Left kidney (tissue), 2 donors: Measurements from ENCODE around the gene MYO15B. TPM values are rescaled to one million over a fixed set of nuclear protein-coding genes. Genes with fewer than 3 reads are reported as not detected.
"Not testable (repeated sequence)": the region's sequence is repeated elsewhere in the genome, so short reads cannot be mapped to it uniquely, and the experiment has no call there.

Experiments used
- DNase-seq: peaks from one replicate; pipeline ENCODE4 v3.0.0-alpha.2; 2013
- polyA plus RNA-seq: library from polyadenylated mRNA; unstranded; fragments of 120-200 nt; gene quantifications from one replicate; pipeline ENCODE4 v1.2.1, GENCODE V29; 2013; ENCODE audit not compliant: insufficient read length

Gene MYO15B
- polyA plus RNA-seq, 1 donor: 172 TPM

GRCh38 chr17:75638039-75638438 lies 50.4 kb downstream of the MYO15B start:
- not testable (repeated sequence) for DNase-seq

DNA sequence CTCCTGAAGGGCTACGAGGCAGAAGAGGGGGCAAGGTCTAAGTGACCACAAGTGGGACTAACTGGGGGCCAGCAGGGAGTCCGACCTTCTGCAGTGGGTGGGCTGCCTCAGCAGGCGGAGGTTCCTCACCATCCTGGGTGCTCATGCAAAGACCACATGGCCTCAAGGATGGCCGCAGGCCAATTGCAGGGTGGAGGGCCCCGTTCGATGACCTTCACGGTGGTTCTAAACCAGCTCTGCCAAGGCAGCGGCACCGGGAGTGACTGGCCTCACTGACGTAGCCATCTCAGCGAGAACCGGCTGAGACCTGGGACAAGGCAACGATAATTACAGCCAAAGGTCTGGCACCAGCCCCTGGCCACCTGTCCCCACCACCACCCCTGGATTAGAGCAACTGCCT lies 51.3 kb downstream of the MYO15B start:
- no peak for DNase-seq

DNA sequence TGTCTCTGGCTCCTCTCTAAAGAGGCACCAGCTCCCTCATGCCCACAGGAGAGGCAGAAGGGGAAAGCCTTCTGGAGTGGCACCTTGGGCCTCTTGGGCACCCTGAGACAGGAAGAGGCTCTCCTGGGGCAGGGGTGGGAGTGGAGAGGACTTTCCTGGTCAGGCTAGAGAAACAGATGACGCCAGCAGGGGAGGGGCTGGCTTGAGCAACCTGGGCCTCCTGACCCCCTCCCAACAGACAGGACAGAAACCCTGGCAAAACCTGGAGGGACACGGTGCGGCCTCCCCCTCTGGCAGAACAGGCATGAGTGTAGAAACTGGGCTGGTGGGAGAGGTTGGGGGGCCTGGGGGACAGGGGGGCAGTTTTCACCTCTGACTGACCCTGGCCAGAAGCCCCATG lies 51.7 kb downstream of the MYO15B start:
- no peak for DNase-seq

GRCh38 chr17:75639771-75640555 lies 52.4 kb downstream of the MYO15B start:
- no peak for DNase-seq

DNA sequence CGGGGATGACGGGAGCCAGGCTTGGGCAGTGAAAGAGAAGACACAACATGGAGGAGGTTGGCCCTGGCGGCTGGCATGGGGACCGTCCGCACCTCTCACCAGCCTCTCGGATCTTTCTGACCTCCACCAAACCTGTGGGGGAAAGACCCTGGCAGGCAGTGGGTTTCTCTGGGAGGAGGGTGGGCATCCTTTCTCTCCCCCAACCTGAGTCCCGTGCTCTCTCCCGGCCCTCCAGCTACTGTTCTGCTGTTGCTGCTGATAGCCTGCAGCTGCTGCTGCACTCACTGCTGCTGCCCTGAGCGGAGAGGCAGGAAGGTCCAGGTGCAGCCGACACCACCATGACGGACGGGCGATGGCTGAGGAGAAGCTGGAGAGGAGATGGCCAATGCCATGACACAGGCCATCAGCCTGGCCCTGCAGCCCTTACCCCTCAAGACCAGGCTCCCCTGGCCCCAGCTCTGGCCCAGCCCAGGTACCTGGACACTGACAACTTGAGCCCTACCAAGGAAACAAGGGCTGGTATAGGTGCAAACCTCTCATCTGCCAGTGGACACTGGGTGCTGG lies 53.0 kb downstream of the MYO15B start:
- no peak for DNase-seq

DNA sequence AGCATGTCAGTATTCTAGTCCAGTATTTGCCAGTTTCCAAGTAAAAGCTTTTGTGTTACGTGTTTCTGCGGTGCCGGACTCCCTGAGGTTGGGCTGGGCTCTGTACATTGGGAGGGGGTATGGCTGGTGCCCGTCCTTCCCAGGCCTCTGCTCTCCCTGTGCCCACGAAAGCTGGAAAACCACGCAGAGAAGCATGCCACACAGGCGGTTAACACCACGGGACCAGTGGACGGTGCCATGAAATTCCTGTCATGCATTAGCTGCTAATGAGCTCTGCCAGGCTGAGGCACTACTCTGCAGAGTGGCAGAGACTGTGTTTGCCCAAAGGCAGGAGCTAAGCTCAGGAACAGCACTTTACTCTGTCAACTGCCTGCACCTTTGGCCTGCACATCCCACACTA lies 53.7 kb downstream of the MYO15B start:
- no peak for DNase-seq

DNA sequence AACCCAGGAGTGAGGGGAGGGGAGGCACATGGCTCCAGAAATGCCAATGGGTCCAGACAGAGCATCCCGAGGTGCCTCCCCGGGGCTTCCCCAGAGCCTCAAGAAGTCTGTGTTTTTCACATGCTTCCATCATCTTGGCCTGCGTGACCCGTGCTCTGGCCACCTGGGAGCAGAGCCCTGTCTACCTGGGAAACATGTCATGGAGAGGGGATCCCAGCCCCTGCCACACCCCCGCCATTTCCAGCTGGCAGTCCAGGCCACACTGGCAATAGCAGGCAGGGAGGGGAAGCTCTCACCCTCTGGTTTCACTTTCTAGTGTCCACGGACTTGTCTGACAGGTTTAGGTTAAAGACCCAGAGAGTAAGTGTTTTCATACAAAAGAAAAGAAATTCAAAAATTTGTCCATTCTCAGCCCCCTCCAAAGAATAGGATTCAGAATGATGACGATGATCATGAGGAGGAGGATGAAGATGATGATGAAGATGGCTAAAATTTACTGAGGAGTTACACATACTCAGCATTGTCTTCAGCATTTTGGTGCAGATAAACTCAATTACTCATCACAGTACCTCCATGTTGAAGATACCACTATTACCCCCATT lies 54.7 kb downstream of the MYO15B start:
- no peak for DNase-seq

DNA sequence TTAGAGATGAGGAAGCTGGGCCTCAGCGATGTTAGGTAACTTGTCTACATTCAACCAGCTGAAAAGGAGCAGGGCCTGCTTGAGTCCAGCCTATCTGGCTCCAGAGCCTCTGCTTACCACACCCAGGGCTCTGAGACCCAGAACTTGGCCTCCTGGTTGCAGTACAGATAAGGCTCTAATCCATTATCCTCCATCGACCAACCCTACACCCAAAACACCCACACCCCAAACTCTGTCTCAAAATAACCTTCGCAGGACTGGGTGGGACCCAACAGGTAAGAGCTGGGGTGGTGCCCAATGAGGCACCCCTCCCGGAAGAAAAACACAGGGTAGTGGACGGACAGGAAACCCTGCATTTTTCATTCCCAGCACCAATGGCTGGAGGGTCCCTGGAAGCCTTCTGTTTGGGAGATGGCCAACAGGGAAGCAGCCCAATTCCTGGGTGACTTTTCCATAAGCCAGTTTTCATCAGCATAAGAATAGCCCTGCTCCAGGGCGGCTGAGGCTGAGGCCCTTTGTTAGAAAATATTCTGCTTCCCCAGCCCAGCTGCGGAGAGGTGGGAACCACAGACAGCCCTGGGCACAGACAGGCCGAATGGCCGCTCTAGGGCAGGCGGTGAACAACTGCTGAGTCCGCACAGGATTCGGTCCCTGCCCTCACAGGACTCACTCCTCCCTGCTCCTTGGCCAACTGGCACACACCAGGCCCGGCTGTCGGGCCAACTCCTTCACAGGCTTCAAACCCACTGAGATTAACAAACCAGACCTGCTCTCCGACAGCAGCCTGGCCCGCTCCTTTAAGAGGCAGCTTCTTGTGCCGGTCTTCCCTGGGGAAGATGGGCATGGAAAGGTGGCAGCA lies 55.4 kb downstream of the MYO15B start:
- DNase-seq: no peak

DNA sequence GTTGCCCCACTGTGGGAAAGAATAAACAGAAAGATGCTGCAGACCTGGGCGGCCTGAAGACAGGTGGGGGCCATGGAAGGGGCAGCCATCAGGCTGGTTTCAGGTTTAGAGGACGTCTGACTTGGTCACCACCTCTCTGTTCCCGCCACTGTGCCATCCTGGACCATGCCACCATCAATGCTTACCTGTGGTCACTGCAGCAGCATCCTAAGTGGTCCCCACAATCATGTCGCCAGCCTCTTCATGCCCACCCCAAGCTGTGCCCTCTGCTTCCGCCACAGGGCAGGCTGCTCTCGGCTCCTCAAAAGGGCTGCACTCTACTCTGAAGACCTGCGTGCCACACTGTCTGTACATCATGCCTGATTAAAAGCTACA lies 56.0 kb downstream of the MYO15B start:
- DNase-seq: no peak

- DNase-seq: no peak
Measured at GRCh38 chr17:75645501-75645888, 57.9 kb downstream of the MYO15B start.

GRCh38 chr17:75645889-75646637 lies 58.5 kb downstream of the MYO15B start:
- peak; percentile 70 for DNase-seq

DNA sequence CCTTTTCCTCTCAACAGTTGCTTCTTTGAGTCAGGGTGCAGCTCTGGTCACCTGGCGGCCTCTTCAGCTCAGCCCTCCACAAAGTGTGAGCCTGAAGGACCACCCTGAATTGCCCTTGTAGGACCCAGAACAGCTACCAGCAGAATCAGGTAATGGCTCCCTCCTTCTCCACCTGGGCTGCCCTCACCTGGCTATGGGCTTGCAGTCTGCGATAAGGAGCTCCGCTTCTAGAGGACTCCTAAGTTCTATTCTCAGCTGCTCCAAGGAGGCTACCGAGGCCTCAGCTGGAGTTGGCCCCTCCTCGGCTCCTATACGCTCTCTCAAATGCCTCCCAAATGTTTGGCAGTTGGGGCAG lies 59.0 kb downstream of the MYO15B start:
- DNase-seq: no peak

DNA sequence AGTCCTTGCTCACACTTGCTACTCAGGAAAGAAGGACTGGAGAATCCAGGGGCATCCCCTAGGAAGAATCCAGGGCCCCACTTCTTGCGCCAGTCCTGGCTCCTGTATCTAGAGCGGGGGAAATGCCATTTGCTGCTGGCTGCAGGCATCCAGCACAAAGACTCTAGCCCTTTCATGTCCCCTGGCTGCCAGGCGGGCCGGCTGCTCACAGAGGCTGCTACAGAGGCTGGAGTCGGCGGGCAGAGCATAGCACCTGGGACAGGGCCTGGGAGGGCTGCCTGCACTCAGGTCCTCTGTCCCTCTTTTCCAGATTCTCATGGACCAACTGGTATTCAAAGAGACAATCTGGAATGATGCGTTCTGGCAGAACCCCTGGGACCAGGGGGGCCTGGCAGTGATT lies 59.5 kb downstream of the MYO15B start:
- DNase-seq: no peak

GRCh38 chr17:75647921-75648320 lies 60.3 kb downstream of the MYO15B start:
- DNase-seq: no peak

DNA sequence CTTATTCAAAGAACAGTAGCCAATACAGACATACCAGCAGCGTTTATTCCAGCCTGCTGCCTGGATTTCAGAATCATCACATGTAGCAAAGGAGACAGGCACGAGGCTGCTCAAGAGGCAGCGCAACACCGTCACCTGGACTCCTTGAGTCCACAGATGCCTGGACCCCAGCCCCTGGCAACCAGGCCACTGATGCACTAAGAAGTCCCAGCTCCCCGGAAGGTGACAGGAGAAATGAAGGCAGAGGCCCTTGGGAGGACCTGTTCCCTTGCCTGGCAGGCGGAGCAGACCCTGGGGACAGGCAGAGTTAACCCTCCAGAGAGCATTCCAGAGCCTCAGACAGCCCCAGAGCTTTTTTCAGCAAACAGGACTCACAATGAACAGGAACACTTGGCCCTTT lies 62.1 kb downstream of the MYO15B start:
- DNase-seq: no peak

- DNase-seq: no peak
Measured at GRCh38 chr17:75650874-75651273, 63.3 kb downstream of the MYO15B start.

- DNase-seq: no peak
Measured at GRCh38 chr17:75652341-75652740, 64.7 kb downstream of the MYO15B start.

GRCh38 chr17:75652934-75653549 lies 65.4 kb downstream of the MYO15B start:
- DNase-seq: no peak

- DNase-seq: no peak
Measured at GRCh38 chr17:75654176-75654575, 66.6 kb downstream of the MYO15B start.

- DNase-seq: no peak
Measured at GRCh38 chr17:75658237-75658636, 70.6 kb downstream of the MYO15B start.

DNA sequence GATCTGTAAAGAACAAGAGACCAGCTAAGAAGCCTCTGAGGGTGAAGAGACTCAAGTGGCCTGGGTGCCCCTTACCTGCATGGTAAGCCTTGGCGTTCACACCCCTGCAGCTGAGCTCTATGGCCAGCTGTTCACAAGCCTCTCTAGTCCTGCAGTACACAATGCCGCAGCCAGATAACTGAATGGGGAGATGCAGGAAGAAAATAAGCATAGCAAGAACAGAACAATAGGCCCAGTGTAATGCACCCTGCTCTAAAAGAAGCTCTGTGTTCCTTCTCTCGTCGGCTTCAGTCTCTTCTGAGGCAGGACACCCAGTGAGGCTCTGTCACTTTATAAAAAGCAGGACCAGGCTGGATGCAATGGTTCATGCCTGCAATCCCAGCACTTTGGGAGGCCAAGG lies 73.9 kb downstream of the MYO15B start:
- DNase-seq: no peak

DNA sequence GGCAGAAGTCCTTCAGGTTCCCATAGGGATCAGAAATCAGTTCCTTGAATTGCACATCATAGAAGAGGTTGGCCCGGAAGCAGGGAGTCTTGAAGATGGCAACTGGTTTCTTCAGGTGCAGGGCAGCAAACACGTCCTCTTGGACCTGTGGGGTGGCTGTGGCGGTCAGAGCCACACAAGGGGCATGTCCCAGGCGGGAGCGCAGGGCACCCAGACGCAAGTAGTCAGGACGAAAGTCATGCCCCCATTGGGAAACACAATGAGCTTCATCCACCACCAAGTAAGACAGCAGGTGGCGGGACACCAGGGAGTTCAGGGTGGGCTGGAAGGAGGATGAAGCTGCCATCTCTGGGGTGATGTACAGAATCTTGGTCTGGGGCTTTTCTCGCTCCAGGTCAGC lies 74.9 kb downstream of the MYO15B start:
- DNase-seq: no peak
